ENCODE data around the gene EBP. TPM values are rescaled to one million over a fixed set of nuclear protein-coding genes. Genes with fewer than 3 reads are reported as not detected.
A peak's percentile ranks its signal among the peaks of the same experiment; 100 is the strongest.

Gene EBP
- total and polyA plus RNA-seq, 2 of the 8 experiments (the other 6 are each of a cell fraction or from before 2014, with no cell fraction given), result 143 to 286 TPM

DNA sequence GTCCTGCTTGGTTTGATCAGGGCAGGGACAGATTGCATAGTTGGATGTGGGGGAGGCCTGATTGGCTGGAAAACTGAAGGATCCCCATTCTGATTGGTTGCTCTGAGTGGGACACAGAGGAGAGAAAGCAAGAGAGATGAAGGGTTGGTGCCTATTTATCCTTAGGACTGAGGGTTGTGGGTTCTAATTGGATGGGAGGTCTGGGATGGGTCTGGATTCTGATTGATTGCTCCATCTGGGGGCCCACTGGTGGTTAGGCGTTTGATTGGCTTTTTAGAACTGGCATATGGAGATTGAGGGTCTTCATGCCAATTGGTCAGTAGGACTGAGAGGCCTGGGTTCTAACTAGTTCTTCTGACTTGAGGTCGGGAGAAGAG, 644 bp upstream of the EBP start:
- H3K4me1 ChIP-seq (replicated peaks in 1 of 4; ENCODE audit: control insufficient read depth in 3 of 4, insufficient read depth in 4 of 4, low read length in 3 of 4), result peaks cover 0 to 5% (median 0%) of the 10 kb centered on the region in 4 experiments; a peak in 1 of 7 replicates
- H4K5ac ChIP-seq (ENCODE audit: insufficient read length, low read depth, low read length), result no peak overlapping the region
- H3K9me3 ChIP-seq (ENCODE audit: insufficient read depth in 2 of 2, low read depth in 1 of 2, low read length in 1 of 2), result no peaks in the 10 kb centered on the region
- H3K14ac ChIP-seq (ENCODE audit: insufficient read length), result no peak overlapping the region
- H3K56ac ChIP-seq (replicated peaks; ENCODE audit: insufficient read length, low read depth, low read length), result no peak overlapping the region
- no peak overlapping the region for H3K4ac ChIP-seq (replicated peaks; ENCODE audit: insufficient read length, low read depth, low read length)
- peak overlapping the region; percentile 83; the same call in 1 of the 2 replicates for H2AFZ ChIP-seq (ENCODE audit: low read length)
- peak; percentile 84 for FAIRE-seq
- H2BK120ac ChIP-seq (replicated peaks; ENCODE audit: low read depth, low read length), result no peak overlapping the region
- H3K18ac ChIP-seq (ENCODE audit: extremely low read depth, low read length), result no peak overlapping the region; the same call in 1 of the 2 replicates
- no peak for DNase-seq (ENCODE audit: low read depth in 1 of 2, low spot score in 2 of 2)
- 0 out of 2 replicates have a peak overlapping the region, but pooled peaks have one; percentile 79 for H3K27ac ChIP-seq (ENCODE audit: low read depth, low read length)
- H4K91ac ChIP-seq (replicated peaks; ENCODE audit: insufficient read length, low read length), result no peak overlapping the region
- no peak overlapping the region for H4K8ac ChIP-seq (ENCODE audit: extremely low read depth, insufficient read depth, low read length)
- H3K79me2 ChIP-seq (ENCODE audit: control insufficient read depth in 1 of 2, insufficient read depth in 2 of 2, low read length in 2 of 2), result peaks cover 0 to 9% of the 10 kb centered on the region in 2 experiments; a peak in 2 of 4 replicates
- no peaks in the 10 kb centered on the region for H3K27me3 ChIP-seq (replicated peaks in 1 of 4; ENCODE audit: control insufficient read depth in 3 of 4, extremely low read depth in 1 of 4, insufficient read depth in 3 of 4, low read length in 3 of 4)
- H2BK5ac ChIP-seq (ENCODE audit: low read depth, low read length), result peak overlapping the region; percentile 85; the same call in 1 of the 2 replicates
- peaks cover 2% of the 10 kb centered on the region; the same call in 1 of the 2 replicates for H3K23me2 ChIP-seq (ENCODE audit: low read depth, low read length)
- no peak overlapping the region for H2BK15ac ChIP-seq (ENCODE audit: low read length)
- H2BK20ac ChIP-seq (ENCODE audit: low read length), result no peak overlapping the region
- ChIA-PET POLR2A (ENCODE audit: partially characterized antibody) (interaction anchor here (1.4 kb wide), 1 partner anchor 53 kb away, joined by 5 read pairs; the partner anchor contains the start of gene RBM3), CTCF (ENCODE audit: partially characterized antibody) (no interaction called here)
- H2BK12ac ChIP-seq (ENCODE audit: low read depth, low read length), result 0 out of 2 replicates have a peak overlapping the region, but pooled peaks have one; percentile 19
- 28% methylated on average over 2 of the region's 2 CpGs; no CpG with 5 or more reads in 1 of the 2 experiments for WGBS, 2 experiments (ENCODE audit: extremely low coverage in 1 of 2, insufficient coverage in 1 of 2, insufficient read length in 1 of 2, insufficient replicate concordance in 2 of 2, low coverage in 1 of 2, low lambda C conversion rate in 2 of 2, missing lambda C conversion rate in 1 of 2)
- no peaks in the 10 kb centered on the region for H3K79me1 ChIP-seq (ENCODE audit: low read depth, low read length)
- peak overlapping the region; percentile 58 to 84 for H3K4me2 ChIP-seq (ENCODE audit: insufficient read depth in 1 of 2, low read depth in 2 of 2, low read length in 2 of 2)
- no peak overlapping the region for H2AK5ac ChIP-seq (ENCODE audit: low read depth, low read length)
- H3K36me3 ChIP-seq (ENCODE audit: control insufficient read depth in 2 of 4, insufficient read depth in 4 of 4, low read length in 3 of 4), result peaks cover 0 to 13% (median 5%) of the 10 kb centered on the region in 4 experiments; a peak in 7 of 8 replicates
- no peaks in the 10 kb centered on the region for H4K20me1 ChIP-seq (replicated peaks in 1 of 2; ENCODE audit: control insufficient read depth in 1 of 2, insufficient read depth in 2 of 2, low read length in 2 of 2)
- H3K9ac ChIP-seq (replicated peaks in 1 of 4; ENCODE audit: extremely low read depth in 1 of 4, low read depth in 3 of 4, low read length in 3 of 4), result peak overlapping the region in 1 of 4 experiments; percentile 71; a peak in 3 of 7 replicates
- peak overlapping the region; percentile 70 to 83 (median 74); a peak in 7 of 8 replicates for H3K4me3 ChIP-seq (ENCODE audit: extremely low read depth in 1 of 4, insufficient read depth in 2 of 4, low read depth in 3 of 4, low read length in 4 of 4)
- no peak overlapping the region for H3K23ac ChIP-seq (ENCODE audit: insufficient read length)
- TF ChIP-seq SP2 (IDR thresholded peaks at IDR 0.05; ENCODE audit: low read length), result no peak
- TF ChIP-seq SP1 (IDR thresholded peaks at IDR 0.05; ENCODE audit: low read depth, low read length), result peak; percentile 56; the same call in 1 of the 2 replicates
